H1 (cell line): ENCODE measurements around the gene SAP30L. TPM values are rescaled to one million over a fixed set of nuclear protein-coding genes. Genes with fewer than 3 reads are reported as not detected.

ENCODE experiments used
- FOSL1 ChIP-seq: IDR thresholded peaks from 2 replicates; pipeline ENCODE4 v1.6.1; 2011; ENCODE audit warnings: mild to moderate bottlenecking, low read depth, low read length, moderate library complexity; ENCODE audit not compliant: insufficient read depth
- GABPA ChIP-seq: IDR thresholded peaks from 2 replicates; pipeline ENCODE4 v1.6.1; 2011; ENCODE audit warnings: mild to moderate bottlenecking, low read length, moderate library complexity, borderline replicate concordance; ENCODE audit not compliant: insufficient read depth
- POU5F1 ChIP-seq: IDR thresholded peaks from 2 replicates; pipeline ENCODE4 v1.6.1; 2011; ENCODE audit warnings: low read depth, mild to moderate bottlenecking, low read length, moderate library complexity
- polyA plus RNA-seq, 7 experiments: library from polyadenylated mRNA; depleted of rRNA in 3 of 7; stranded (reverse) in 5 of 7; unstranded in 2 of 7; fragments of >200 nt in 5 of 7; fragments of 200-250 nt in 2 of 7; gene quantifications; 1 replicate in 5 of 7; 2 replicates in 1 of 7; 4 replicates in 1 of 7; pipeline versions ENCODE4 v1.2.1 to v1.2.3, GENCODE V29; 2011 to 2013; ENCODE audit warnings: missing spikeins in 2 of 7, mixed read lengths in 2 of 7
- total RNA-seq: library from RNA; stranded (reverse); fragmentation: NEBNext Ultra II Directional; extraction: Animal tissue kit (Norgen Biotek cat#: 25700); gene quantifications from 2 replicates; pipeline ENCODE4 v1.2.1, GENCODE V29; 2021

Gene SAP30L
- total and polyA plus RNA-seq, 2 of the 8 experiments (the other 6 are each of a cell fraction or from before 2014, with no cell fraction given): 12.2 to 31.5 TPM

- TF ChIP-seq GABPA: no peak
- TF ChIP-seq POU5F1: no peak
- no peak for TF ChIP-seq FOSL1
These were observed 33.0 kb downstream of the SAP30L start (continued) for GRCh38 chr5:154478752-154479159.
